SK-N-SH (cell line): Measurements from ENCODE around the gene HBEGF. TPM values are rescaled to one million over a fixed set of nuclear protein-coding genes. Genes with fewer than 3 reads are reported as not detected.

Source experiments
- CTCF ChIA-PET: fragments of 300-600, 350-600 bp; formaldehyde crosslinking; extraction: SDS; loops from one replicate; lab custom pipeline; 2021; lab: Yijun Ruan, JAX
- POLR2A ChIA-PET: fragments of 350-600 bp; sonication (Branson Sonifier 250); formaldehyde crosslinking; extraction: SDS; loops from one replicate; lab custom pipeline; 2020; ENCODE audit warnings: antibody characterized with exemption, inconsistent platforms; lab: Yijun Ruan, JAX
- DNase-seq: peaks from one replicate; pipeline ENCODE4 v3.0.0; 2012
- H2AFZ ChIP-seq: fragments of 200-600 bp; sonication (generic); 2 replicates; pipeline ENCODE4 v1.8.1; 2016; ENCODE audit warnings: antibody characterized with exemption, mild to moderate bottlenecking, low read depth
- H3F3A ChIP-seq: fragments of 200-600 bp; sonication (generic); replicated peaks from 2 replicates; pipeline ENCODE3; 2016; ENCODE audit warnings: antibody characterized with exemption, mild to moderate bottlenecking; ENCODE audit not compliant: insufficient read depth
- H3K27ac ChIP-seq, 2 experiments: fragments of 200-500 bp in 1 of 2; fragments of 200-600 bp in 1 of 2; sonication (Bioruptor generic) in 1 of 2; sonication (generic), shearing (Covaris generic) in 1 of 2; 2 replicates each; pipeline versions ENCODE4 v1.5.1 to v1.6.1; 2014 to 2016; ENCODE audit warnings: low read depth in 2 of 2, inconsistent platforms in 1 of 2, low read length in 1 of 2, mild to moderate bottlenecking in 1 of 2, mixed read lengths in 1 of 2
- H3K27me3 ChIP-seq: fragments of 200-600 bp; sonication (generic), shearing (Covaris generic); 2 replicates; pipeline ENCODE4 v1.6.1; 2016; ENCODE audit warnings: mixed run types; ENCODE audit not compliant: insufficient read depth
- H3K36me3 ChIP-seq, 2 experiments: fragments of 200-500 bp in 1 of 2; fragments of 200-600 bp in 1 of 2; sonication (Bioruptor generic) in 1 of 2; sonication (generic) in 1 of 2; replicated peaks in 1 of 2; 2 replicates each; pipeline versions ENCODE3 to v1.5.1; 2014 to 2016; ENCODE audit warnings: low read length in 1 of 2, mild to moderate bottlenecking in 1 of 2; ENCODE audit not compliant: insufficient read depth in 2 of 2, control insufficient read depth in 1 of 2
- H3K4me1 ChIP-seq, 2 experiments: fragments of 200-500 bp in 1 of 2; fragments of 200-600 bp in 1 of 2; sonication (Bioruptor generic) in 1 of 2; sonication (generic), shearing (Covaris generic) in 1 of 2; 2 replicates each; pipeline versions ENCODE4 v1.5.1 to v1.6.1; 2014 to 2016; ENCODE audit warnings: low read depth in 1 of 2, low read length in 1 of 2, mixed run types in 1 of 2; ENCODE audit not compliant: insufficient read depth in 2 of 2, control insufficient read depth in 1 of 2
- H3K4me2 ChIP-seq: fragments of 200-600 bp; sonication (generic), shearing (Covaris generic); 2 replicates; pipeline ENCODE4 v1.6.1; 2017; ENCODE audit warnings: mixed run types
- H3K4me3 ChIP-seq, 2 experiments: fragments of 200-500 bp in 1 of 2; fragments of 200-600 bp in 1 of 2; sonication (Bioruptor generic) in 1 of 2; sonication (generic), shearing (Covaris generic) in 1 of 2; 2 replicates each; pipeline versions ENCODE4 v1.5.1 to v1.8.1; 2014 to 2016; ENCODE audit warnings: low read depth in 2 of 2, inconsistent platforms in 1 of 2, low read length in 1 of 2, mild to moderate bottlenecking in 1 of 2, mixed read lengths in 1 of 2, moderate library complexity in 1 of 2
- H3K79me2 ChIP-seq: fragments of 200-600 bp; sonication (generic); 2 replicates; pipeline ENCODE4 v1.8.1; 2017; ENCODE audit warnings: mild to moderate bottlenecking; ENCODE audit not compliant: insufficient read depth
- H3K9ac ChIP-seq: fragments of 200-600 bp; sonication (generic); 2 replicates; pipeline ENCODE4 v1.6.1; 2017; ENCODE audit warnings: mixed run types
- H3K9me2 ChIP-seq: fragments of 200-600 bp; sonication (generic); 2 replicates; pipeline ENCODE4 v1.6.1; 2017; ENCODE audit warnings: mixed run types
- H3K9me3 ChIP-seq: fragments of 200-600 bp; sonication (generic); 2 replicates; pipeline ENCODE4 v1.6.1; 2017; ENCODE audit warnings: mixed run types, mild to moderate bottlenecking, moderate library complexity
- H4K20me1 ChIP-seq: fragments of 200-600 bp; sonication (generic); 2 replicates; pipeline ENCODE4 v1.6.1; 2017; ENCODE audit warnings: mild to moderate bottlenecking, mixed run types; ENCODE audit not compliant: insufficient read depth
- CTCF ChIP-seq: fragments of 200-600 bp; sonication (generic); IDR thresholded peaks from 2 replicates; pipeline ENCODE4 v1.6.1; 2017; ENCODE audit warnings: antibody characterized with exemption, mild to moderate bottlenecking, moderate library complexity
- ELF1 ChIP-seq: IDR thresholded peaks from 2 replicates; pipeline ENCODE4 v1.4.0; 2012
- EZH2phosphoT487 ChIP-seq: fragments of 200-600 bp; sonication (generic); IDR thresholded peaks from 2 replicates; pipeline ENCODE4 v1.6.1; 2017; ENCODE audit warnings: low read depth, mixed run types, mild to moderate bottlenecking, antibody characterized with exemption, moderate library complexity, borderline replicate concordance
- FOXJ3 ChIP-seq: sonication (generic); formaldehyde crosslinking; IDR thresholded peaks from 2 replicates; pipeline ENCODE4 v1.5.1; 2020; ENCODE audit warnings: mild to moderate bottlenecking, missing genetic modification reagents
- GABPA ChIP-seq: IDR thresholded peaks from 2 replicates; pipeline ENCODE4 v1.4.0; 2012; ENCODE audit warnings: low read depth, mild to moderate bottlenecking
- GATA2 ChIP-seq: sonication (generic); formaldehyde crosslinking; IDR thresholded peaks from 2 replicates; pipeline ENCODE4 v1.5.0; 2020; ENCODE audit warnings: mild to moderate bottlenecking, missing genetic modification reagents
- IRF3 ChIP-seq: fragments of 150-350 bp; IDR thresholded peaks from 2 replicates; pipeline ENCODE4 v1.6.1; 2016; ENCODE audit warnings: mild to moderate bottlenecking, low read depth, low read length
- MEF2A ChIP-seq: IDR thresholded peaks from 2 replicates; pipeline ENCODE4 v1.4.0; 2012; ENCODE audit warnings: low read depth, borderline replicate concordance
- POLR2AphosphoS5 ChIP-seq: IDR thresholded peaks from 2 replicates; pipeline ENCODE4 v1.6.1; 2012; ENCODE audit warnings: low read depth, low read length
- RCOR1 ChIP-seq: fragments of 150-350 bp; IDR thresholded peaks from 2 replicates; pipeline ENCODE4 v1.6.1; 2017; ENCODE audit warnings: antibody characterized with exemption, low read length
- RFX5 ChIP-seq: IDR thresholded peaks from 2 replicates; pipeline ENCODE4 v1.6.1; 2012; ENCODE audit warnings: mild to moderate bottlenecking, improper control_type of control experiment, low read length
- RXRA ChIP-seq: IDR thresholded peaks from 2 replicates; pipeline ENCODE4 v1.4.0; 2012; ENCODE audit warnings: low read depth, mild to moderate bottlenecking, borderline replicate concordance
- SMC3 ChIP-seq: IDR thresholded peaks from 2 replicates; pipeline ENCODE4 v1.6.1; 2012; ENCODE audit warnings: low read depth, low read length, improper control_type of control experiment
- TCF12 ChIP-seq: IDR thresholded peaks from 2 replicates; pipeline ENCODE4 v1.4.0; 2012
- TEAD4 ChIP-seq: IDR thresholded peaks from 2 replicates; pipeline ENCODE4 v1.4.0; 2012; ENCODE audit warnings: mild to moderate bottlenecking, borderline replicate concordance; ENCODE audit not compliant: insufficient read depth
- USF1 ChIP-seq: IDR thresholded peaks from 2 replicates; pipeline ENCODE4 v1.4.0; 2012; ENCODE audit warnings: low read depth, borderline replicate concordance
- USF2 ChIP-seq: fragments of 150-350 bp; IDR thresholded peaks from 2 replicates; pipeline ENCODE4 v1.6.1; 2017; ENCODE audit warnings: antibody characterized with exemption, low read length, low read depth, borderline replicate concordance
- WGBS: methylation state at CpG from one replicate; pipeline ENCODE4 v1.1.6; 2017; ENCODE audit warnings: low lambda C conversion rate; 5-methylcytosine and 5-hydroxymethylcytosine counted together
- polyA plus RNA-seq, 3 experiments: library from polyadenylated mRNA; depleted of rRNA; stranded (reverse); fragments of >200 nt; gene quantifications; 2 replicates each; pipeline ENCODE4 v1.2.3, GENCODE V29; 2012

HBEGF gene
- polyA plus RNA-seq, 1 of the 3 experiments (the other 2 are of a cell fraction) = 59.8 TPM

GRCh38 chr5:140336388-140336787 is 10.0 kb downstream of the HBEGF start:
- peaks cover 5 to 19% of the 10 kb centered on the region in 2 experiments for H3K36me3 ChIP-seq
- no peaks in the 10 kb centered on the region for H3K27me3 ChIP-seq
- no peak overlapping the region for H3K27ac ChIP-seq
- peaks cover 29% of the 10 kb centered on the region for H3K79me2 ChIP-seq
- no peak overlapping the region for H3K4me3 ChIP-seq
- CTCF ChIA-PET = interaction anchor here (1.1 to 2.3 kb wide), 7 partner anchors 10 to 293 kb away, joined by 3 to 19 read pairs (median 3); partner anchors contain the start of genes HBEGF and NRG2
- H3K4me1 ChIP-seq = 0 out of 4 replicates have a peak, but pooled peaks cover 0 to 2% of the 10 kb centered on the region in 2 experiments
- H4K20me1 ChIP-seq = no peaks in the 10 kb centered on the region
- H3K4me2 ChIP-seq = no peak overlapping the region
- peaks cover 22% of the 10 kb centered on the region for H3F3A ChIP-seq
- POLR2A ChIA-PET = no interaction called here
- H3K9me3 ChIP-seq = no peaks in the 10 kb centered on the region
- TF ChIP-seq EZH2phosphoT487 (no peak), ELF1 (no peak)
- H2AFZ ChIP-seq = no peak overlapping the region
- WGBS = 81% methylated on average over 5 of the region's 5 CpGs
- H3K9me2 ChIP-seq = no peaks in the 10 kb centered on the region
- no peak for DNase-seq
- no peak overlapping the region for H3K9ac ChIP-seq

- Histone ChIP-seq H3K36me3 (peaks cover 5 to 15% of the 10 kb centered on the region in 2 experiments), H3K27ac (no peak overlapping the region), H3K79me2 (no peaks in the 10 kb centered on the region), H3K9me3 (no peaks in the 10 kb centered on the region), H3K4me1 (peaks cover 0 to 21% of the 10 kb centered on the region in 2 experiments; a peak in 1 of 4 replicates), H3K4me2 (no peak overlapping the region), H4K20me1 (no peaks in the 10 kb centered on the region), H3K9me2 (no peaks in the 10 kb centered on the region), H3F3A (peaks cover 25% of the 10 kb centered on the region), H3K9ac (no peak overlapping the region), H3K4me3 (no peak overlapping the region), H3K27me3 (no peaks in the 10 kb centered on the region), H2AFZ (no peak overlapping the region)
- WGBS = no CpG with 5 or more reads among the region's 1 CpG
- ChIA-PET CTCF (interaction anchor here (1.5 to 2.2 kb wide), 3 partner anchors 13 to 87 kb away, joined by 5 to 6 read pairs (median 6); partner anchors contain the start of gene HBEGF), POLR2A (no interaction called here)
- no peak for DNase-seq
- TF ChIP-seq CTCF (no peak), TEAD4 (no peak), TCF12 (no peak), EZH2phosphoT487 (no peak), RFX5 (no peak), GABPA (no peak), GATA2 (CRISPR knock-in tag) (no peak), ELF1 (no peak), RXRA (no peak), USF1 (no peak), POLR2AphosphoS5 (no peak), USF2 (no peak), RCOR1 (no peak), SMC3 (no peak), IRF3 (no peak), MEF2A (no peak), FOXJ3 (CRISPR knock-in tag) (no peak)
These were observed 14.8 kb downstream of the HBEGF start for GRCh38 chr5:140331638-140332037.
